ENCODE results near the gene ASB10.

Gene ASB10

DNA sequence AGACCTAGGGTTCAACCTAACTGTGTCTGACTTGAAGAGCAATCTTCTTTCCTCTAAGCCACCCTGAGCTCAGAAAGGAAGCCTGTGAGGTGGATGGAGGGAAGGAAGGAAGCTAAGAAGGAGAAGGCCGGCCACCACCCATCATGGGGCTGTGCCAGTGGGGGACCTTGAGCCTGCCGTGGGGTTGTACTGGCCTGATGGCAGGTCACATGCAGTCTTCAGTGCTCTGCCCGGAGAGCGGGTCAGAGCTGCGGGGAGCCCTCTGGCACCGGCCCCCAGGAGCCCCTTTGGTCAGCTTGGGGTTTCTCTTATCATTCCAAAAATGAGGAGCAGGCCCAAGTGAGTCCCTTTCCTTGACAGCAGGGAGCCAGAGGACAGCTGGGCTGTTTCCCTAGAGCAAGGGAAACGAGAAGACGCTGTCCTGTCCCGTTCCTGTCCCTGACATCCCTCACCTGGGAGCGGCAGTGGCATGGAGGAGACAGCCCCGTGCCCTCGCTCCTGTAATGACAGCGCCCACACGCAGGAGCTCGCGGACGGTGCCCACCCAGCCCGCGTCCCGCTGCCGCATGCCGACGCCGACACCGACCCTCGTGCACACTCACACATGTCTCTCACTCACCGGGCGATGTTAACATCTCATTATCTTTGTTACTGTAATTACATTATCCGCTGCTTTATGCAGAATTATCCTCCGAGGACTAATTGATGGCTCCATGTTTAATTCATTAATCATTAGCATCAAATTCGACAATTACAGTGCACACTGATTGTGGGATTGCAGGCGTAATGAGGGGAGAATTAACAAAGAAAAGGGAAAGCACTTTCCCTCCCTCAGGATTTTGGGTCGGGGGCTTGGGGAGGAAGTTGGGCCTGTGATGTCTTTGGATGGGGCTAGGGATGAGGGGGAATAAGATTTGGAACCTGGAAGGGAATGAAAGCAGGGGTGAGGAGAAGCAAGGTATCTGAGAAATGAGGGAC lies 50.9 kb downstream of the ASB10 start:
- DNase-seq (ENCODE audit: low read depth in 2 of 2): no peak

DNA sequence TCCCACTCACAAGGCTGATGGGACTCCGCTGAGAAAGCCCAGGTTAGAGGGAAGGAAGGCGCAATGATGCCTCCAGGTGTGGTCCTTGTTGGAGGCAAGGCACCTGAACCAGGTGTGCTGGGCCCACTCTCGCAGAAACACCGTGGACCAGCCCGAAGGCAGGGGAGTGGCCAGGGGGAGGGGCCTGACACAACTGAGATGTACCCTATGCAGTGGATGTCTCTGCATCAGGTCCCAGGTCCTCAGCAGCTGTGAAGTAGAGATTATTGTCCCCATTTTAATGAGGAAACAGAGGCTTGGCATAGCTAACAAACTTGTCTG lies 51.6 kb downstream of the ASB10 start:
- no peak for DNase-seq (ENCODE audit: low read depth in 2 of 2)

DNA sequence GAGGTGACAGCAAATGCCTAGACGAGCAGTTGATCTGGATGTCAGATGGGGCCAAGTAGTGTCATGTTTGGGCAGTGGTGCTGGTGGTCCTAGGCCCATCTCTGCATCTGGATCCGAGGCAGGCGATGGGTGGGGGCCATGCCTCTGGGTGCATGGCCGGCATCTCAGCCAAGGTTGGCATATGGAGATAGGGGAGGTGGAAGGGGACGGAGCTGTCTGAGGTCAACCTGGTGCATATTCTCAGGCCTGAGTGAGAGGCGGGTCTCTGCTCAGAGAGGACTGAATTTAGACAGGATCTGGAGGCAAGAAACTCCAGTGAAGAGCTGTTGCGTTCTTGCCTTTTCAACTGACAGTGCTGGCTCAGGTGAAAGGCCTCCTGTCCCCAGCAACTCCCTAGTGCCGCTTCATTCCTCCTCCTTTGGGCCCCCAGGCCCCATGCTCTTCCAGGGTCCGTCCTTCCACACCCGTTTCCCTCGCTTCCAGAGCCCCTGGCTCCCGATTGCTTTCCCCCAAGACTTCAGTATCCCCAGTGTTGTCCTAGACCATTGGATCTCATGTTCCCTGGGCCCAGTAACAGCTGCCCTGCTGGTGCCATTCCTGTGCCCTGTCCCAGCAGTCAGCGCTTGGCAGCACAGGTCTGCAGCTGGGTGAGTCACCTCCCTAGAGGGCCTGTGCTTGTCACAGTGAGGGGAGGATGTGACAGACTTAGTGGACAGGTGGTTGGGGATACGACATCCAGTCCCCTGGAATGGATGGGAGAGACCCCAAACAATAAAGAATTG lies 52.1 kb downstream of the ASB10 start:
- no peak for DNase-seq (ENCODE audit: low read depth in 2 of 2)

DNA sequence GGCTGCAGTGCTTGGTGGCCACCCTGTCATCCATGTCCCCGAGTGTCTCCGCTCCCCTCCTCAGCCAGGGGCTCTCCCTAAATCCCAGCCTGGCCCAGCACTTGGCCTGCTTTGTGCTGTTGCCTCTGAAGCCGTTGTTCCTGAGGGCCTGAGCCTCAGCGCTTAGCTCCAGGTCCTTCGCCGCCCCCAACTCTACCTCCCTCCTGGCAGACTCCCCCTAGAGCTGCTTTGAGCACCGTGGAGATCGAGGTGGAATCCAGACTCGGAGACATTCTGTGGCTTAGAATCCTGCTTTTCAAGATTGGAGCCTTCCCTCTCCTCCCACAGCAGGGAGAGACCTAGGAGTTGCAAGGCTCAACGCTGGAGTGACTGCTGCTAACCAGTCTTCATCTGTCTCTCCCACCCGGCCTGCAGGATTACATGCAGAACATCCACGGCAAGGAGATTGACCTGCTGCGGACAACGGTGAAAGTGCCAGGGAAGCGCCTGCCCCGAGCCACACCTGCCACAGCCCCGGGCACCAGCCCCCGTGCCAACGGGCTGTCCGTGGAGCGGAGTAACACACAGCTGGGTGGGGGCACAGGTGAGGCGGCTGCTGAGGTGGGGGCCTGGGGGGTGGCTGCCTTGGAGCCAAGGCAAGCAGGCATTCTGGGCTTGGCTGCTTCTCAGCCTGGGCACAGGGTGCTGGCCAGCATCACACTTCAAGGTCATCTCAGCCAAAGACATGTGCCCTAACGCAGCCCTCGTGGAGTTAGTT lies 52.9 kb downstream of the ASB10 start:
- DNase-seq (ENCODE audit: low read depth in 2 of 2): no peak

DNA sequence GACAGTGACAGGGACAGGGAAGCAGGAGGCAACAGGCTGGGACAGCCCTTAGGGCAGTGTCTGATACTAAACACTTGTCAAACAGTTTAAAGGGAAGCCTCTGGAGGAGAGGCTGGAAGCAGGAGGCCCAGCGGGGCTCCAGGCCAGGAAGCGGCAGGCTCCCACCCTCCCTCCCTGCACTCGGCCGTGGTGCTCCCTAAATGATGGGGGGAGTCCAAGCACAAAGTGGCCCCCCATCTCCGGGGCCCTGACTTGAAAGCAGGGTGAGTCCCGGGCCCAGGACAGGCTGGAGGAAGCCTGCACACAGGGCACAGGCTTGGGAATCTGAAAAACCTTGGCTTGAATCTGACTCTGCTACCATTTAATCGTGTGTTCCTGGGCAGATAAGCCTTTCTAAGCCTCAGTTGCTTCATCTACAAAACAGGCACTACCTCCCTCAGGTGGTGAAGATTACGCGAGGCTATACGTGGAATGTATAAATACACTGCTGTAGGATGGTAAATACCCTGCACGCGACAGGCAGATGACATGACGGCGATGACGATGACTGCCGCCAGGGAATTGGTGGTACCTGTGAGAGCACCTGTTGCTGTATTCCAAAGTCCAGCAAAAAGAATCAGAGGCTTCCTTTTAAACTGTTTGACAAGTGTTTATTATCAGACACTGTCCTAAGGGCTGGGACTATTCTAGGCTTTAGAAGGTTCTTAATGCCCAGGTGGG lies 53.6 kb downstream of the ASB10 start:
- DNase-seq (ENCODE audit: low read depth in 2 of 2): no peak

DNA sequence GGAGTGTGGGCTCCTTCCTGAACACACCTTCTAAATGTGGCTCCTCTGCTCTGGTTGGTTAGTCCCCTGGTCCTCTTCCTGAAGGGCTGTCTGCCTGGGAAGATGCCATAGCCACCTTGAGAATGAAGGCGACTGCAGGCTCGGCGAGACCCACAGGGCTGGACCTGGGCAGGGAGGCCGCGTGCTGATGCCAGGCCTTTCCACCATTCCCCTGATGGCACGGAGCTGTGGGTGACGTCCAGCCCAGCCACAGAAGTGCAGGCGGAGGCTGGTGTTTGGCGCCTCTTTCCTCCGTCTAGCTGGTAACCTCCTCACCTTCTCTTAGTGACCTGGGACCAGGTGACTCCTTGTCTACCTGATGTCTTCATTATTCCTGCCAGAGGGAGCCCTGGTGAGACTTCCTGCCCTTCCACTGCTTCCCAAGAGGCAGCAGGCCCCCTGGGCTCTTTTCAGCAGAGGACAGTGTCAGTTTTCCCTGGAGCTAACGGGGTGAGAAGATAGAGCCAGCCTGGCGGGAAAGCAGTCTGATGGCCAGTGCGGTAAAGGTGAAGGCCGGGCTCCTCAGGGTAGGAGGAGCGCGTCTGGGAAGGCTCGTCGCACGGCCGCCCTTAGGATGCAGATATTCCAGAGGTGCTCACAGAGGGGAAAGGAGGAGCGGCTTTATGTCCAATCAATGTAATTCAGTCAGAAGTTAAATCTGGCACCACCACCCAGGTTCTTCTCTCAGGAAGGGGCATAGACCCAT lies 54.4 kb downstream of the ASB10 start:
- no peak for DNase-seq (ENCODE audit: low read depth in 2 of 2)

DNA sequence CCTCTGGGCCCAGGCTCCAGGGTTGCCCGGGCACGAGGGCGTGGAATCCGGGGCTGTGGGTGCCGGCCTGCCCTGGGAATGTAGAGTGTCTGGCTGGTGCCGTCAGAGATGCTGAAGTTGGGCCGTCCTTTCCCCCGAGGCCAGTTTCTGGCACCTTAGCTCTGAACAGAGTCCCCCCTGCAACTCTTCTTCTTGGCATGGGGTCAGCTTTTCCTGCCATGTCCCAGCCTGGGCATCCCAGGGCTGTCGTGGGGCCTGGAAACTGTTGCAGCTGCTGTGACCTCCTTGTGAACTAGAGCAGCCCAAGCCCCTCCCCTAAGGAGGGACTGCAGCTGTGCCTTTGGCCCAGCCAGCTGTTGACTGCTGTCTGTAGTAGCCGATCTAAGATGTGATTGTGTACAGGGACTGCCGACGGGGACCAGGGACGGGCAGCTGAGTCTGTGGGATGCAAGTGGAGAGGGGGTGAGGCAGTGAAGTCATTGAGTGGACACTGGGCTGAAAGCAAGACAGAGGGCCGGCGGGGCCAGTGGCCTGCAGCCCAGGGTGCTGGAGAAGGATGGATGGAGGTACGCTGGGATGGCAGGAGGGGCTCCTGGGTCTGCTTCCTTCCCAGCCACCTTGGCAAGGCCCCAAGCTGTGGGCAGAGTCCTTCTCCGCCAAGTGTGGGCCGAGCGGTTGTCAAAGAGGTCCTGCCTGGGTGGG lies 55.3 kb downstream of the ASB10 start:
- no peak for DNase-seq (ENCODE audit: low read depth in 2 of 2)

DNA sequence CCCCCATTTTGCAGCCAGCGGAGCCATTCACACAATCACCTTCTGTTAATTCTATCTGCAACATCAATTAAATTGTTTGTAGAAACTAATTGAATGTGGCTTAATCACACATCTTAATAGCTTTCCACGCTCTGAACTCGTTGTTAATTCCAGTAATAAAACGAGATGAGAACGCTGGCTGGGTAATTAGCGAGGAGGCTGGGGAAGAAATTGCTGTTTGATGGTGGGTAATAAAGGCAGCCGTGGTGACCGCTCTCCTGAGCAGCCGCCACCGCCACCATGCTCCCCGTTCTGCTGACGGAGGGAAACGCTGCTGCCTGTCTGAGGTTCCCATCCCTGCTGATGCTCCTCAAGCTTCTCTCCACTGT lies 55.8 kb downstream of the ASB10 start:
- no peak for DNase-seq (ENCODE audit: low read depth in 2 of 2)

DNA sequence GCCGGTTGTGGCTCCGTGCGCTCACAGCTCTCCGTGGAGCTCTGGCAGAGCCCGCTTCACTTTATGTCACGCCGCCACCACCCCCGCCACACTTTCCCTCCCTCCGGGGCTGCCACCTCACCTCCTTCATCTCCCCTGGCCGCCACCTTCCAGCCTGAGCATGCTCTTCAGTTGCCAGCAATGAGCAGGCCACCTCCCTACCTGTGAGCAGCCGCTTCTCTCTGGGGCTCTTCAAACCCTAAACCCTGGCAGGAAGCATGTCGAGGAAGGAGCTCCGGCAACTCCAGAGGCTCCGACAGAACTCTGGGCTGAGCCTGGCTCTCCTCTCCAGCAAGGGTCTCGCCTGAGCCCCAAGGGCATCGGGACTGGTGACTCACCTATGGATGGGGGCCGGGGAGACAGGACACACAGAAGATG lies 56.3 kb downstream of the ASB10 start:
- DNase-seq (ENCODE audit: low read depth in 2 of 2): no peak

DNA sequence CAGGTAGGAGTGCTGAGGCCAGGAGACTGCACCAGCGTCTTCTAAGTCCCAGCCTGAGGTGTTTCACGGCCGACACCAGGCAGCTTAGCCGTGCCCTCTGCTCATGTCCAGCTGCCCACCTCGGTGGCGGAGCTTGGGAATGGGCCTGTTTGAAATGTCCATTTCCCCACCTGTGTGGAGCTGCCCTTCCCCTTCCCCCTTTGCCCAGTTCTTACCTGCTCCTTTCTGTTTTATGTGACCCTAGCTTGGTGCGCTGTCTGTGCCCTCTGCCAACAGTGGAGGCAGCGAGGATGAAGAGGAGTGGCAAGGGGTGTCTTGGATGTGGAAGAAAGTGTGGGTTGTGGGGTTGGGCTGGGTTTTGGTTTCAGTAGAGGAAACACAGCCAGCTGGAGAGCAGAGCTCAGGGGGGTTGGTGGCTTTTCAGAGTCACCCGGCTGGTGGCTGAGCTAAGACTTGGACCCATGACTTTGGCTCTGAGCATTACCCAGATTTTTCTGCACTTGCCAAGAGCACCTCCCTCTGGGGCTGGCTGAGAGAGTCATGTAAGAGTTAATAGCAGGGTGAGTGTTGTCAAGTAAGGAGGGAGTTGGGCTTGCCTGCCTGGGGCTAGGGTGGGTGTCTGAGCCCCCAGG lies 57.0 kb downstream of the ASB10 start:
- DNase-seq (ENCODE audit: low read depth in 2 of 2): no peak

DNA sequence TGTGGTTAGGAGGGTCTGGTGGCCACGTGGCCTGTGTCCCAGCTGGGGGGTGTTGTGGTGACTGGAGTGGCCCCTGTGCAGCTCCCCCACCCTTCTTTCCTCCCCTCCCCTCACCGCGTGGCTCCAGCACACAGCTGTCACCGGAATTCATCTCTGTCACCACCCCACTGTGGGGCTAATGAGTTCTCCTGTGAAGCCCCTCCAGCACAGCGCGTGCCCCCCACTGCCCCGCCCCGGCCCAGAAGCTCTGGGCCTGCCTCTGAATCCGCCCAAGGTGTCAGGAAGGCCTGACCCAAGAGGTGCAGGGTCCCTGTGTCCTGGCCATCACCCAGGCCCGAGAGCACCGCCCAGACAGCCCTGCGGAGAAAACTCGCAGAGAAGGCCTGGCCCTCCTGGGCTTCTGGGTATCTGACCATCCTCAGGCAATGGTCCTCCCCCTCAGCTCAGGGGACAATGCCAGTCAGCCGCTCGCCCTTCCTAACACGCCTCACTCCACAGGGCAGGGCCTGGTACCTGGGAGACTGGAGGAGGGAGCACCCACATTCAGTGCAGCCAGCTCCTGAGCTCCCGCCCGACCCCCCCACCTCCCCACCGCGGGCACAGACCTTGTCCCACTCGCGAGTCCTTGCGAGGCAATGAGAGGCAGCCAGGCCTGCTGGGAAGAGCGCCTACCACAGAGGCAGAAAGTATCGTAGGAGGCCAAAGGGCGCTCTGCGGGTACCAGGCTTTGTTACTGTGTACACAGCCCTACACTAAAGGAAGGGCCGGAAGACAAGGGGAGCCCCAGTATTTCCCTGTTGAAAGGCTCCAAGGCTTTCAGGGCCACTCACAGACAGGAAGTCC lies 57.7 kb downstream of the ASB10 start:
- no peak for DNase-seq (ENCODE audit: low read depth in 2 of 2)

DNA sequence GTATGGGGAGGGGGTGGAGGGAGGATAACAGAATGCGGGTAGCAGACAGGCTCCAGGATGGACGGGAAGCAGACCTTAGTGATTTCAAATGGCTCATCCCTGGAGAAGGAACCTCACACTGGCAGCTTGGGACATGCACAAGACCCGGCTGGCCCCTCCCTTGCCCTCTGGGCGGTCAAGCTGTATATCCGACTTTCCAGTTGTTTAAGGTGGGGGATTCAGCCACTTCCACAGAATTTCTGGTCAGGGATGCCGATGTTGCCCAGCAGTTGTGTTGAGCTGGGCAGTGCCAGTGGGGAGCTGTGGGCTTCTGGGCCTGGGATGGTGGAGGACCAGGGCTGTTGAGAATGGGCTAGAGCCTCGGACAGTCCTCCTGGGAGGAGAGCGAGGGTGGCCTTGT lies 58.3 kb downstream of the ASB10 start:
- DNase-seq (ENCODE audit: low read depth in 2 of 2): no peak

DNA sequence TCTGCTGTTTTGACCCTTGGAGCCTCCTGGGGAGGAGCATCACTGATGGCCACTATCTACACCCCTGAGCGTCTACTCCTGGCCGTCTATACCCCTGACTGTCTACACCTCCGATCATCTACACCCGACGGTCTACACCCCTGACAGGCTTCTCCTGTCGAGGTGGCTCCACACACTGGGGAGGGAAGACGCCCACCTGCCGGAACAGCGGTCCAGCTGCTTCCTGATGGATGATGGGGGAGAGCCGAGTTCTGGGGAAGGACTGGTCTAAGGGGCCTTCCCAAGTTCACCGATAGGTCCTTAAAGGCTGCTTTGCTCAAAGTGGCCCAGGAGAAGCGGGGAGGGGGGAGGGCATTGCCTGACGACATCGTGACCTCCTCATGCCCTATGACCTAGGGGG lies 58.9 kb downstream of the ASB10 start:
- DNase-seq (ENCODE audit: low read depth in 2 of 2): no peak

DNA sequence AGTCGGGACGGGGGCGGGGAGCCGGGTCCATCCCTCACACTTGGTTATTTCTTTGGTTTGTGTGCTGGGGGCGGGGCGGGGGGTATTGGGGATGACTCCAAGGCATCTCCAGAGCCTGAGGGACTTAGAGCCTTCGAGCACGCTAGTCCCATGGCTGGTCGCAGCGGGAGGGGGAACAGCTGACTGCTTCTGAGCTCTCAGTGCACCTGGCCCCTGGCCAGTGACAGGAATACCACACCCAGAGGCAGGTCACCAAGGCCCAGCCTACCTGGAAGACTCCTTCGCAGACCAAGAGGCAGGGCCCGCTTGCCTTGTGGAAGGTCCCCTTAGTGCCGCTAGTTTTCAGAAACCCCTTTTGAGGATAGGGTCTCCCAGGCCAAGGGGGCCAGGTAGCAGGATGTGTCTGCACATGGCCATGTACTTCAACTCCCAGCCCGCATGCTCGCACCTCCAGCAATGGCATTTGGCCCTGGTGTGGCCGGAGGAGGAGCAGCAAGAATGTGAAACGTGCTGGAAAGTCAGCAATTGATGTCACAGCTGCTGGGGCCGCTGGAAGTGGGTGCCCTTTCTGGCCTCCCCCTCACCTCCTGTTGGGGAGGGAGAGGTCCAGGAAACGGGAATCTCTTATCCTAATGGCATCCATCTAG lies 60.4 kb downstream of the ASB10 start:
- DNase-seq (ENCODE audit: low read depth in 2 of 2): no peak

DNA sequence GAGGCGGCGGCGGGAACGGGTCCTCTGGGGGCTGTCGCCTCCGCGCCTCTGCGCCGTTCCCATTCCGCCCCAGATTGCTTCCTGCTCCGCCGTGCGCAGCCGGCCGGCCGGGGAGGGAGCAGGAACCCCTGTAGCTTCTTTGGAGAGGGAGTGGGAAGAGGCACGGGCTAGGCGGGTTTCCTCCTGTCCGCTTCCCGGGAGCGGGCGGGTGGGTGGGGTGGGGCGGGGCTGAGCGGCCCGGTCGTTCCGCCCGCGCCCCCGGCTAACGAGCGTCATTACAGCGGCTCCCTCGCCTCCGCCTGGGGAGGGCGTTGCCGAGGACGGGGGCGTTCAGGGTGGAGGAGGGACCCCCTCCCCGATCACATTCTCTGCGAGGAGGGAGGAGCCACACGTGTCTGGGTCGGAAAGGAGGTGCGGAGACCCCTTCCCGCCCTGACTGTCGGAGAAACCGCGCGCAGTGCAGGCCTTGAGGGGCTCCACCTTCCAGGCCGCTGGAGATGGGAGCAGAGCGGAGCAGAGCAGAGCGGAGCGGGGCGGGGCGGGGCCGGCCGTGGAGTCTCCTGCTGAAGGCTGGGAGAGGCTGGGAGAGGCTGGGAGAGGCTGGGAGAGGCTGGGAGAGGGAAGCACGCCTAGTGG lies 61.1 kb downstream of the ASB10 start:
- no peak for DNase-seq (ENCODE audit: low read depth in 2 of 2)

All from activated CD8-positive, alpha-beta memory T cell treated with anti-CD3 and anti-CD28 coated beads for 4 hours (primary cell).